HG03439 (cell line): ENCODE results near the gene PGM2.

ENCODE experiments used
- ATAC-seq: cut with Tn5 transposase; IDR thresholded peaks from one replicate; pipeline ENCODE4 v1.9.1; 2021; ENCODE audit warnings: mild to moderate bottlenecking, moderate library complexity; ENCODE audit not compliant: unreplicated experiment

PGM2 gene

GRCh38 chr4:37860266-37860665, 33.8 kb downstream of the PGM2 start:
- ATAC-seq = no peak

- ATAC-seq = no peak
Measured at GRCh38 chr4:37862961-37863360, 36.5 kb downstream of the PGM2 start.

- ATAC-seq = no peak
Measured at GRCh38 chr4:37864786-37865185, 38.3 kb downstream of the PGM2 start.

- ATAC-seq = no peak
Measured at GRCh38 chr4:37865450-37865849, 39.0 kb downstream of the PGM2 start.

- no peak for ATAC-seq
Measured at GRCh38 chr4:37867102-37867501, 40.6 kb downstream of the PGM2 start.

GRCh38 chr4:37868238-37868637, 41.8 kb downstream of the PGM2 start:
- no peak for ATAC-seq

GRCh38 chr4:37872310-37872988, 46.0 kb downstream of the PGM2 start:
- ATAC-seq = no peak

GRCh38 chr4:37873386-37873785, 46.9 kb downstream of the PGM2 start:
- ATAC-seq = no peak

- ATAC-seq = no peak
Measured at GRCh38 chr4:37876156-37876555, 49.7 kb downstream of the PGM2 start.

- ATAC-seq = no peak
Measured at GRCh38 chr4:37879365-37879764, 52.9 kb downstream of the PGM2 start.

DNA sequence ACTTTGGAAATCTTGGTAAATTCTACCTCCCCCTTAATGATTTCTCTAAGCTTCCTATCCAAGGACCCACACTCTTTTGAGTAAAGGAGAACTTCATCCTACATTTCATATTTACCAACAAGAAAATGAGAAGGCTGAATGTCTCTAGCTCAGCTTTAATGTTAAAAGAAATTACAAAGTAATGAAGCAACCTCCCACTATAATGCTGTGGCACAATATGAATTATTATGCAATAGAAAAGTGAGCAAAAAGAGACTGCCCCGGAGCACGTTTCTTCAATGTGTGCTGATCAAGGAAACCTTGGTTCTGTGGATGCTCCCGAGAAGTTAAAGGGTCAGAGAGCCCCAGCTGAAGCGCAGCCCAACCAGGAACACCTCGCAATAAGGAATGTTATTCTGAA, 55.3 kb downstream of the PGM2 start:
- no peak for ATAC-seq

DNA sequence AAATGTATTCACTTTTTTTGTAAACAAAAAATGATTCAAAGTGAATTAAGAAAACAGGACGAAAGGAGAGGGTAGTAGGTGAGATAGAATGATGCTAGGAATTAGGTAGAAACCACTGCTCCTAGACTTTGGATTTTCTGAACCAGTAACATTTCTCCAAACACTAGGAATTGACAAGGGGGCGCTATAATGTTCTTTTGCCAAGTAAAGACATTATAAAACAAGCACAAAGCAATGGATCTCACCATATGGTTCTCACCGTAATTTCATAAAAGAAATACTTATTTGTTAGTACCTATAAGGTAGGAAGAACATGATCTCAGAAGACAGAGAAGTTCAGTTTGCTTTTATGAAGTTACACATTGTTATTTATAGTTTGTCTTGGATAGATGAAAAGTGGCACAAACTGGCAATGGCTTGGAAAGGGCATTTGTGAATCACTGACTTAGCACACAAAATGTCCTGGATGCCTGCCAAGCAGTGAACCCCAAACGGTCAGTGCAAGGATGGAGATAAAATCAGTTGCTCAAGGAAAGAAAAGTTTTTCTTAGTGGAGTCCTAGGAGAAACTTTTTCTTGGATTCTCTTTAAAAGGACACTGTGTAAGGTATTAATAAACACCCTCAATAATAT, 56.3 kb downstream of the PGM2 start:
- ATAC-seq = no peak

DNA sequence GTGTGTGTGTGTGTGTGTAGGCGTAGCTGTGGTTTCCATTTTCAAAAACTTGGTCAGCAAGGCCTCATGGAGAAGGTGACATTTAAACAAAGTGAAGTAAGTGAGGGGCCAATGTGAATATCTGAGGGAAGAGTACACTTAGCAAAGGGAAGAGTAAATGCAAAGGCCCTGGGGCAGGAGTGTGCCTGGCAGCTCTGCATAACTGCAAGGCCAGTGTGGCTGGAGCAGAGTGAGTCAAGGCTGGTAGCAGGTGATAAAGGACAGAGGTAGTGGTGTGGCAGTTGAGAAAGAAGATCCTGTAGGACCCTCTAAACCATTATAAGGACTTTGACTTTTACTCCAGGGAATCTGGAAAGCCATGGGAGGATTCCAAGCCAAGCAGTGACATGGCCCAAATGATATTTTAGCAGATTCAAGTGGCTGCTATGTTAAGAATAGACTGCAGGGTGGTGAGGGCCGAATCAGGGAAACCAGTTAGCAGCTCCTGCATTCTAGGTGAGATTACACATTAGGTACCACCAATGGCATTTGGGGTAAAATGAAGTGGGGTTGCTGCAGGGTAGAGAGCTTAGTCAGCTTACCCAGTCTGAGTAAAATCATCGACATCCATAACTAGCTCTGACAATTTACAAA, 58.5 kb downstream of the PGM2 start:
- ATAC-seq = no peak

GRCh38 chr4:37885496-37885895, 59.0 kb downstream of the PGM2 start:
- no peak for ATAC-seq

GRCh38 chr4:37889849-37890800, 63.6 kb downstream of the PGM2 start:
- ATAC-seq = peak; percentile 7

DNA sequence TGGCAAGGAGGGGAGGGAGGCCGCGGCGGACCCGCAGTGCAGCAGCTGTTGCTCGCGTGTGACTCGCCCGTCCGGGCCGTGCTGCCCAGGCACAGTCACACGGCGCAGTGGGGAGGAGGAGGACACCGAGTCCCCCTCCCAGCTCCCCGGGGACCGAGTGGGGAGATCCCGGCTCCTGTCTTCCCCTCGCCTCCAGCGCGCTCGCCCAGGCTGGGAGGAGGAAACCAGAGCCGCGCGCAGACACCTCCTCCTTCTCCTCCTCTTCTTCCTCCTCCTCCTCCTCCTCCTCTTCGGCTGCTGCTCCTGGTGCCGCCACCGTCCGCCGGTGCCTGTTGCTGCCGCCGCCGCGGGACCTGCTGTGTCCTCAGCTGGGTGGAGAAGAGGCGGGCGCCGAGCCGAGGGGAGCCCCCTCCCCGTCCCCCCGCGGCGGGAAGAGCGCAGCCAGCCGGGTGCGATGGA, 64.3 kb downstream of the PGM2 start, which contains the start of gene TBC1D1:
TBC1D1 (plus strand) TSS at position 284 of the 459 bp plus-strand sequence. CDS start 11,012 bp downstream, outside the sequence.
- ATAC-seq = peak; percentile 37

GRCh38 chr4:37891260-37892159, 65.0 kb downstream of the PGM2 start:
- ATAC-seq = peak; percentile 39

DNA sequence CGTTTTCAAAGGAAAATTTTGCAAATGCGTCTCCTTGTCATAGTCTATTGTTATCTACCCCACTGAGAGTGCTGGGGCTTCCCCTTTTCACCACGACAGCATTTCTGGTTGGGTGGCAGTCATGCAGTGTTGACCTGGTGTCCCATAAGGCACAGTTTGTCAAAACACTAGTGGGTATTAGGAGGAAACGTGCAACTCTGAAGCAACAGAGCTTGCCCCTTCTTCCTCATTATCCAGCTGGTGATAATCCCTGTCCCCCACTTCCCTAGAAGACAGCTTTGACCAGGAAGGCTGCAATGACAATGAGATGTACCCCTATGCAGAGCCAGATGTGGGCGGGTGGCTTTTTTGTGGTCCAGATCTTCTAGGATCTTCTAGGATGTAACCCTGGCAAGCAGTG, 66.2 kb downstream of the PGM2 start:
- peak; percentile 52 for ATAC-seq

DNA sequence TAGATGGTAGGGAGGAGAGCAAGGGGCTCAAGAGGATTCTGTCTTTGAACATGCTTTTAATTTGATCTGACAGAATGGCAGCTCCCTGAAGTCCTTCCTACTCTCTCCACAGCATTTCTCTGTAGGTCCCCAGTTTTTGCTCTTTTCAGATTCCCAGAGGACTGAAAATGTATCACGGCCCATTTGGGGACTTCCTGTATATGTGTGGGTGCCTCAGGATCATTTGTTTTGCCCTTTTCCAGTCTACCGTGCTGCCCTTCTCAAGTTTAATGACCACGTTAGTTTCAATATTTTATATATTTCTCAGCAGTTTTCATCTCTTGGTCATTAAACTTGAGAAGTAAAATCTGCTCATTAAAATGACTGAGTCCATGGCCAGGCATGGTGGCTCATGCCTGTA, 66.7 kb downstream of the PGM2 start:
- ATAC-seq = no peak

DNA sequence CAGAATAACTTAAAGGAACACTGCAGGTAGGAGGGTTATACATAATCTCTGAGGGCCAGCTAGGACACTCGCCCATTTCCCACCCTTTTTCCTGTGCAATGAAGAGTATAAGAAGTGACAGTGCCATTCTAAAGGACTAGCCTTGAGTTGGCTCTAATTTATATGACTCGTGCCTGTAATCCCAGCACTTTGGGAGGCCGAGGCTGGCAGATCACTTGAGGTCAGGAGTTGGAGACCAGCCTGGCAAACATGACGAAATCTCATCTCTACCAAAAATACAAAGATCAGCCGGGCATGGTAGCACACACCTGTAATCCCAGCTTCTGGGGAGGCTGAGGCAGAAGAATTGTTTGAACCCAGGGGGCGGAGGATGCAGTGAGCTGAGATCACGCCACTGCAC, 68.8 kb downstream of the PGM2 start:
- ATAC-seq = no peak
